Psoas muscle (tissue), 8 donors: ENCODE results near the gene MPHOSPH10. TPM values are rescaled to one million over a fixed set of nuclear protein-coding genes. Genes with fewer than 3 reads are reported as not detected.
"Not testable (repeated sequence)": the region's sequence is repeated elsewhere in the genome, so short reads cannot be mapped to it uniquely, and the experiment has no call there.

ENCODE experiments used
- ATAC-seq, 4 donors: fragments of 200-7000 bp; cut with Tn5 transposase; one replicate each; pipeline ENCODE4 v1.9.1; 2020; ENCODE audit warnings: moderate library complexity in 3 of 4, mild to moderate bottlenecking in 2 of 4
- DNase-seq, 2 donors: peaks; one replicate each; pipeline ENCODE4 v3.0.0-alpha.2; 2020
- H3K27ac ChIP-seq: fragments of 200-600 bp; one replicate; pipeline ENCODE4 v1.8.0; 2022
- H3K27me3 ChIP-seq, 3 donors: fragments of 200-600 bp in 1 of 3; one replicate each; pipeline versions ENCODE4 v1.6.1 to v1.8.0; 2013 to 2022; ENCODE audit warnings: low read length in 2 of 3, mild to moderate bottlenecking in 2 of 3, moderate library complexity in 1 of 3; ENCODE audit not compliant: insufficient read depth in 3 of 3
- H3K36me3 ChIP-seq, 2 donors: fragments of 200-600 bp in 1 of 2; one replicate each; pipeline versions ENCODE4 v1.6.1 to v1.8.0; 2013 to 2022; ENCODE audit warnings: low read depth in 1 of 2, mild to moderate bottlenecking in 1 of 2, moderate library complexity in 1 of 2; ENCODE audit not compliant: insufficient read depth in 1 of 2
- H3K4me1 ChIP-seq: fragments of 200-600 bp; one replicate; pipeline ENCODE4 v1.8.0; 2022
- H3K4me3 ChIP-seq: fragments of 200-600 bp; one replicate; pipeline ENCODE4 v1.8.0; 2022; ENCODE audit warnings: mild to moderate bottlenecking
- H3K9me3 ChIP-seq: fragments of 200-600 bp; one replicate; pipeline ENCODE4 v1.8.0; 2022
- CTCF ChIP-seq: fragments of 200-600 bp; IDR thresholded peaks from one replicate; pipeline ENCODE4 v1.8.0; 2022; ENCODE audit warnings: antibody characterized with exemption
- WGBS, 3 donors: extraction: QIAGEN DNeasy Blood & Tissue Kit; methylation state at CpG; one replicate each; pipeline versions ENCODE4 v1.1.6 to v1.1.7; 2013; 5-methylcytosine and 5-hydroxymethylcytosine counted together
- intact Hi-C, 2 donors: fragments of 100-400 bp; cut with DNase I; formaldehyde crosslinking; loops; one replicate each; pipeline versions ENCODE4 v1.11.0 to v1.14.2; 2022
- polyA plus RNA-seq, 3 donors: library from polyadenylated mRNA; stranded (reverse); fragments of 200-250 nt; gene quantifications; one replicate each; pipeline ENCODE4 v1.2.3, GENCODE V29; 2013
- total RNA-seq, 4 donors: library from RNA; stranded (reverse); fragmentation: NEBNext Ultra II Directional in 2 of 4; extraction: Animal tissue kit (Norgen Biotek cat#: 25700) in 2 of 4; gene quantifications; one replicate each; pipeline versions ENCODE4 v1.2.1 to v1.2.4, GENCODE V29; 2021 to 2023
- donor health status: healthy with polysubstance abuse.
- donor health status: DM: no; HTN: no; CAD: no; lungs with moderate emphysema.
- donor health status: Bipolar disorder and iron deficiency.
- donor health status: healthy.
- donor health status: DM: yes; HTN: yes; CAD: no.
- donor health status: DM: no; HTN: no; CAD: no.
- donor health status: DM: no; HTN: no; CAD: no.
- donor health status: DM: yes; HTN: yes; CAD: no.

Gene MPHOSPH10
- total and polyA plus RNA-seq, 7 donors: 32.9 to 53.7 (median 39.7) TPM

GRCh38 chr2:71103809-71104208 is 26.6 kb upstream of the MPHOSPH10 start:
- no peak overlapping the region for H3K27ac ChIP-seq
- intact Hi-C loops: loop anchor here in 1 of 2 donors (5.0 kb wide), 1 partner anchor 83 kb away; no protein-coding TSS in a partner anchor
- whole genome bisulfite sequencing, 3 donors: 79 to 86% (median 86%) methylated on average over 5 of the region's 5 CpGs
- ATAC-seq (no peak), DNase-seq (no peak)
- TF ChIP-seq CTCF: no peak
- no peaks in the 10 kb centered on the region for H3K27me3 ChIP-seq
- peaks cover 0 to 17% of the 10 kb centered on the region in 2 donors for H3K36me3 ChIP-seq
- H3K9me3 ChIP-seq: no peaks in the 10 kb centered on the region
- no peak overlapping the region for H3K4me3 ChIP-seq
- H3K4me1 ChIP-seq: no peaks in the 10 kb centered on the region

GRCh38 chr2:71106463-71106862 is 24.0 kb upstream of the MPHOSPH10 start:
- WGBS, 3 donors: 86 to 88% (median 86%) methylated on average over 6 of the region's 6 CpGs
- H3K27ac ChIP-seq, H3K4me1 ChIP-seq, H3K27me3 ChIP-seq, DNase-seq, H3K4me3 ChIP-seq, intact Hi-C loops, ATAC-seq, H3K9me3 ChIP-seq: not testable (repeated sequence)
- peaks cover 2 to 33% of the 10 kb centered on the region in 2 donors for H3K36me3 ChIP-seq

GRCh38 chr2:71108091-71108490 is 22.3 kb upstream of the MPHOSPH10 start:
- WGBS, 3 donors: 90 to 94% (median 92%) methylated on average over 2 of the region's 2 CpGs

GRCh38 chr2:71113843-71114242 is 16.6 kb upstream of the MPHOSPH10 start:
- no peak overlapping the region for H3K4me3 ChIP-seq
- H3K27me3 ChIP-seq: no peaks in the 10 kb centered on the region
- no peak overlapping the region for H3K27ac ChIP-seq
- no peak for TF ChIP-seq CTCF
- 68 to 85% (median 82%) methylated on average over 1 of the region's 1 CpG for WGBS, 3 donors
- peaks cover 7% of the 10 kb centered on the region for H3K4me1 ChIP-seq
- ATAC-seq (no peak), DNase-seq (no peak)
- intact Hi-C loops: no loop called here
- peaks cover 2 to 60% of the 10 kb centered on the region in 2 donors for H3K36me3 ChIP-seq
- no peaks in the 10 kb centered on the region for H3K9me3 ChIP-seq

More at GRCh38 chr2:71108091-71108490, 22.3 kb upstream of the MPHOSPH10 start:
- no peak for ATAC-seq
- Histone ChIP-seq H3K27me3 (no peaks in the 10 kb centered on the region), H3K27ac (no peak overlapping the region), H3K36me3 (peaks cover 2 to 36% of the 10 kb centered on the region in 2 donors), H3K4me1 (no peaks in the 10 kb centered on the region), H3K9me3 (no peaks in the 10 kb centered on the region), H3K4me3 (no peak overlapping the region)
- intact Hi-C loops: no loop called here
- no peak for DNase-seq
- TF ChIP-seq CTCF: no peak

DNA sequence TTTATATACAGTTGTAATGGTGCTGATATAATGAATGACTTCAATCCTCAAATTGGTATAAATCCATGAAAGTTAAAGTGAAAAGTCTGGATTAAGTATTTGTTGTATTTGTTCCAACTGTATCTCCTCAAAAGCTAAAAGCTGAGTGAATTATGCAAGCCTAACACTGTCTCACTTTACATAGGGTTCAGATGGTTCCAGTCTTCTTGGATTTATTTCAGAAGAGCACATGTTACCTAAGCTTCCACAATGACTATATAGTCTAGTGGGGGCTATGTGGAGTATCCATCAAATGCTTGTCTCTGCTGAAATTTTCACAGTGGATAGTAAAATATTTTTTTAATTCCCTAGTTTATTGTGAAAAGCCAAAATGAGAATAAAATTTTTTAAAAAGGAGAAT is 13.4 kb upstream of the MPHOSPH10 start:
- TF ChIP-seq CTCF: no peak
- H3K27me3 ChIP-seq: no peaks in the 10 kb centered on the region
- intact Hi-C loops: no loop called here
- H3K4me3 ChIP-seq: no peak overlapping the region
- ATAC-seq (peak in 1 of 4 donors; percentile 82), DNase-seq (no peak)
- H3K36me3 ChIP-seq: peaks cover 0 to 74% of the 10 kb centered on the region in 2 donors
- H3K9me3 ChIP-seq: no peaks in the 10 kb centered on the region
- no peak overlapping the region for H3K27ac ChIP-seq
- peaks cover 7% of the 10 kb centered on the region for H3K4me1 ChIP-seq
